ENCODE data around the gene AHNAK2. TPM values are rescaled to one million over a fixed set of nuclear protein-coding genes. Genes with fewer than 3 reads are reported as not detected.

The AHNAK2 gene
- total RNA-seq, 6 donors from 2014 or later, result 4.3 to 48.0 (median 12.9) TPM

GRCh38 chr14:104983231-104983721 lies 5.1 kb upstream of the AHNAK2 start:
- Histone ChIP-seq H3K4me1 (peaks cover 20 to 29% (median 23%) of the 10 kb centered on the region in 4 donors), H3K9me3 (no peaks in the 10 kb centered on the region), H3K27me3 (peaks cover 0 to under 1% (median 0%) of the 10 kb centered on the region in 4 donors), H3K27ac (no peak overlapping the region), H3K36me3 (no peaks in the 10 kb centered on the region), H3K4me3 (no peak overlapping the region)
- 73 to 75% methylated on average over 6 to 12 of the region's 12 CpGs for WGBS, 2 donors
- TF ChIP-seq EP300 (IDR thresholded peaks at IDR 0.05), result no peak
- no peak for TF ChIP-seq POLR2AphosphoS5 (IDR thresholded peaks at IDR 0.05)
- TF ChIP-seq POLR2A (IDR thresholded peaks at IDR 0.05), result no peak
- peak in 1 of 2 donors; percentile 34 for DNase-seq
- no peak for ATAC-seq (ENCODE audit: low FRiP score in 2 of 2)

GRCh38 chr14:104982548-104983230 lies 4.5 kb upstream of the AHNAK2 start:
- Histone ChIP-seq H3K27me3 (peaks cover 0 to 7% (median 1%) of the 10 kb centered on the region in 4 donors), H3K36me3 (no peaks in the 10 kb centered on the region), H3K9me3 (no peaks in the 10 kb centered on the region), H3K27ac (no peak overlapping the region), H3K4me1 (peaks cover 25 to 34% (median 27%) of the 10 kb centered on the region in 4 donors), H3K4me3 (no peak overlapping the region)
- TF ChIP-seq POLR2AphosphoS5 (IDR thresholded peaks at IDR 0.05) (no peak), POLR2A (IDR thresholded peaks at IDR 0.05) (no peak), EP300 (IDR thresholded peaks at IDR 0.05) (no peak), CTCF (IDR thresholded peaks at IDR 0.05) (no peak)
- peak in 1 of 2 donors; percentile 42 for DNase-seq
- no peak for ATAC-seq (ENCODE audit: low FRiP score in 2 of 2)
- 80 to 91% methylated on average over 2 to 6 of the region's 10 CpGs for WGBS, 2 donors

GRCh38 chr14:104981699-104982541 lies 3.7 kb upstream of the AHNAK2 start:
- ATAC-seq (ENCODE audit: low FRiP score in 2 of 2) (no peak), DNase-seq (peak in 1 of 2 donors; percentile 65)
- Histone ChIP-seq H3K36me3 (no peaks in the 10 kb centered on the region), H3K9me3 (no peaks in the 10 kb centered on the region), H3K27me3 (peaks cover 0 to 12% (median 5%) of the 10 kb centered on the region in 4 donors), H3K4me3 (no peak overlapping the region), H3K4me1 (peaks cover 26 to 38% (median 31%) of the 10 kb centered on the region in 4 donors), H3K27ac (no peak overlapping the region)
- TF ChIP-seq POLR2AphosphoS5 (IDR thresholded peaks at IDR 0.05) (no peak), EP300 (IDR thresholded peaks at IDR 0.05) (no peak), CTCF (IDR thresholded peaks at IDR 0.05) (no peak), POLR2A (IDR thresholded peaks at IDR 0.05) (no peak)
- 83% methylated on average over 9 to 15 of the region's 17 CpGs for WGBS, 2 donors

GRCh38 chr14:104980611-104981531 lies 2.7 kb upstream of the AHNAK2 start:
- DNase-seq (peak in 1 of 2 donors; percentile 52), ATAC-seq (ENCODE audit: low FRiP score in 2 of 2) (no peak)
- Histone ChIP-seq H3K36me3 (no peaks in the 10 kb centered on the region), H3K4me1 (peaks cover 26 to 38% (median 31%) of the 10 kb centered on the region in 4 donors), H3K27me3 (peaks cover 0 to 12% (median 6%) of the 10 kb centered on the region in 4 donors), H3K4me3 (no peak overlapping the region), H3K27ac (no peak overlapping the region), H3K9me3 (no peaks in the 10 kb centered on the region)
- 89 to 100% methylated on average over 2 to 22 of the region's 22 CpGs for WGBS, 2 donors
- TF ChIP-seq EP300 (IDR thresholded peaks at IDR 0.05) (no peak), POLR2A (IDR thresholded peaks at IDR 0.05) (no peak), POLR2AphosphoS5 (IDR thresholded peaks at IDR 0.05) (no peak), CTCF (IDR thresholded peaks at IDR 0.05) (no peak)

All from upper lobe of left lung (tissue), 6 donors.